GM18520 (cell line): ENCODE results near the gene FOXRED2.
A peak's percentile ranks its signal among the peaks of the same experiment; 100 is the strongest.
"Not testable (repeated sequence)": the region's sequence is repeated elsewhere in the genome, so short reads cannot be mapped to it uniquely, and the experiment has no call there.

Experiments
- ATAC-seq: cut with Tn5 transposase; IDR thresholded peaks from one replicate; pipeline ENCODE4 v1.9.1; 2021; ENCODE audit not compliant: unreplicated experiment

The FOXRED2 gene

GRCh38 chr22:36470162-36470993, 36.5 kb downstream of the FOXRED2 start:
- no peak for ATAC-seq

GRCh38 chr22:36469094-36469710, 37.6 kb downstream of the FOXRED2 start:
- no peak for ATAC-seq

GRCh38 chr22:36467946-36468345, 38.9 kb downstream of the FOXRED2 start:
- ATAC-seq, result no peak

GRCh38 chr22:36467042-36467810, 39.6 kb downstream of the FOXRED2 start:
- ATAC-seq, result no peak

GRCh38 chr22:36466258-36466657, 40.6 kb downstream of the FOXRED2 start:
- ATAC-seq, result no peak

- ATAC-seq, result no peak
Observed at GRCh38 chr22:36465232-36466021, 41.4 kb downstream of the FOXRED2 start.

GRCh38 chr22:36464715-36465231, 42.1 kb downstream of the FOXRED2 start:
- no peak for ATAC-seq

GRCh38 chr22:36463783-36464184, 43.1 kb downstream of the FOXRED2 start:
- ATAC-seq, result no peak

- no peak for ATAC-seq
Observed at GRCh38 chr22:36461665-36462649, 44.9 kb downstream of the FOXRED2 start.

- no peak for ATAC-seq
Observed at GRCh38 chr22:36460202-36460601, 46.6 kb downstream of the FOXRED2 start.

GRCh38 chr22:36457688-36458450, 49.0 kb downstream of the FOXRED2 start:
- no peak for ATAC-seq

GRCh38 chr22:36456464-36456845, 50.4 kb downstream of the FOXRED2 start:
- no peak for ATAC-seq

- ATAC-seq, result no peak
Observed at GRCh38 chr22:36455571-36456463, 51.0 kb downstream of the FOXRED2 start.

- peak; percentile 40 for ATAC-seq
Observed at GRCh38 chr22:36454916-36455570, 51.8 kb downstream of the FOXRED2 start.

GRCh38 chr22:36453855-36454378, 52.9 kb downstream of the FOXRED2 start:
- ATAC-seq, result no peak

- ATAC-seq, result not testable (repeated sequence)
Observed at GRCh38 chr22:36452978-36453607, 53.7 kb downstream of the FOXRED2 start.
